Measurements from ENCODE around the gene FARS2.

The FARS2 gene

DNA sequence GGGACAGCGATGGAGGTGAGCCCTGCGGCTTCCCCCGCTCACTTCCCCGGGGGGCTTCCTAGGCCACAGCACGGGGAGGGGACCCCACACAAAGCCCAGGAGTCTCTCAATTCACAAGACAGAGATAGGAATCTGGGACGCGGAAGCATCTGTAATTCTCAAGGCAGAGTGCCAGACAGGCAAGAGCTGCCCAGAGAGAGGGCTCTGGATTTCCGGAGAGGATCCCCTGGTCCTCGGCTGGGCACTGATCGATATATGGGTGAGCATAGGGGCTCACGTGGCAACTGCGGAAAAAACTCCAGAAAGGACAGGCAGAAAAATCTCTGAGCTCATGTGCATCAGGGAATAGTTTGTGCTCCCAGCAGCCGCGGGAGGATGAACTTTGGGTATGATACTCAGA, 449.2 kb downstream of the FARS2 start:
- ChIA-PET CTCF (interaction anchor here (0.6 kb wide), 1 partner anchor 356 kb away, joined by 5 read pairs; no protein-coding TSS in a partner anchor), POLR2A (ENCODE audit: low non-redundant PET) (no interaction called here)
- TF ChIP-seq, protein P1, sequence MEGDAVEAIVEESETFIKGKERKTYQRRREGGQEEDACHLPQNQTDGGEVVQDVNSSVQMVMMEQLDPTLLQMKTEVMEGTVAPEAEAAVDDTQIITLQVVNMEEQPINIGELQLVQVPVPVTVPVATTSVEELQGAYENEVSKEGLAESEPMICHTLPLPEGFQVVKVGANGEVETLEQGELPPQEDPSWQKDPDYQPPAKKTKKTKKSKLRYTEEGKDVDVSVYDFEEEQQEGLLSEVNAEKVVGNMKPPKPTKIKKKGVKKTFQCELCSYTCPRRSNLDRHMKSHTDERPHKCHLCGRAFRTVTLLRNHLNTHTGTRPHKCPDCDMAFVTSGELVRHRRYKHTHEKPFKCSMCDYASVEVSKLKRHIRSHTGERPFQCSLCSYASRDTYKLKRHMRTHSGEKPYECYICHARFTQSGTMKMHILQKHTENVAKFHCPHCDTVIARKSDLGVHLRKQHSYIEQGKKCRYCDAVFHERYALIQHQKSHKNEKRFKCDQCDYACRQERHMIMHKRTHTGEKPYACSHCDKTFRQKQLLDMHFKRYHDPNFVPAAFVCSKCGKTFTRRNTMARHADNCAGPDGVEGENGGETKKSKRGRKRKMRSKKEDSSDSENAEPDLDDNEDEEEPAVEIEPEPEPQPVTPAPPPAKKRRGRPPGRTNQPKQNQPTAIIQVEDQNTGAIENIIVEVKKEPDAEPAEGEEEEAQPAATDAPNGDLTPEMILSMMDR (conservative IDR thresholded peaks at IDR 0.05; ENCODE audit: low read depth), result no peak
- DNase-seq (ENCODE audit: low spot score), result no peak
- no peak overlapping the region for H3K27ac ChIP-seq

DNA sequence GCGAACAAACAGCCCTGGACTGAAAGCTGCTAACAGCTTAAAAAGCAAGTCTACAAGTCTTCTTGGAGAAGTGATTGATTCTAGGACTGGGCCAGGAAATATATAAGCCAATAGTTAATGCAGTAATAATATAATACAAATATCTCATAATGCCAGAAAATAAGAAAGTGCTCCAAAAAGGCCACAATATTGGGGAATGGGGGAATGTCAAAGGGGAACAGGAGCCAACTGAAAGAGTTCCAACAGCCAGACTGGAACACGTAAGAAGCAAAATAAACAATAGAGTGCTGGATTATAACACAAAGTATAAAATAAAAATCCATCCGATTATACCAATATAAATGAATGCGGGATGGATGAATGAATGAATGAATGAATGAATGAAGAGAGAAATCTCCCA, 449.6 kb downstream of the FARS2 start:
- DNase-seq (ENCODE audit: low spot score), result no peak
- H3K27ac ChIP-seq, result no peak overlapping the region
- TF ChIP-seq, protein P1 (conservative IDR thresholded peaks at IDR 0.05; ENCODE audit: low read depth), result no peak
- ChIA-PET CTCF (interaction anchor here (0.6 kb wide), 1 partner anchor 357 kb away, joined by 5 read pairs; no protein-coding TSS in a partner anchor), POLR2A (ENCODE audit: low non-redundant PET) (no interaction called here)

DNA sequence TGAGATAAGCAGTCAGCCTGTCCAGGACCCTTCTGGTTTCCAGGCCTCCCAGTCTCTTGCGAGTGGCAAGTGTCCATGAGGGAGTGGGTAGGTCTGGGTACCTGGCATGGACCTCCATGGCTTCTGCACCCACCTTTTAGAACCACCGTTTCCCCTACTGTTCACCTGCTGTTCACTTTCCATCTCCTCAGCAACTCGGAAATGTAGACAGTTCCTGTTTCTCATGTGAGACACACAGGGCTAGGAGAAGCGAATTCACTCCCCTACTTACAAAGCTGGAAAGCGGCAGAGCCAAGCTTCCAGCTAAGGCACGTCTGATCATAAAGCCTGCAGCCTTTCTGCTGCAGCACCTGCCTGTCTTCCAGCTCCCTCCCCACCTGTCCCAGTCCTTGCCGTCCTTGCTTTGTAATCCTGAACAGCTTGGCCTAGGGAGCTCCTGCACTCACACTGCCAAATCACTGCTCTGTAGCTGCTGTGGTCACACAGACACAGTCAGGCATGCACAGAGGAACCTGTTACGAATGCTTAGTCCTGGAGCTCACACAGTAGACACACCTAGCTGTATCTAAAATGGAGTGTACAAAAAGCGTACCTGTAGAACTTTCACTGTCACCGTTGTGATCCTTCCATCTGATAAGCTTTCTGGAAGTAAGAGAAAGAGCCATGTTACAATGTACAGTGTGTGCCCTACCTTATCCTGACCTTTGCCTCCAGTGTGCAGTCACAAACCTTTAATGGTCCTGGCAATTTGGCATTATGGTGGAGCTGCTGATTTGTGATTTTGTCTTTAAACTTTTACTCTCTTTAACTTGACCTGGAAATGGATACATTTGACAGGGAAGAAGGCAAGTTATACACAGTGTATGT, 451.3 kb downstream of the FARS2 start:
- no peak overlapping the region for H3K27ac ChIP-seq
- TF ChIP-seq, protein P1 (conservative IDR thresholded peaks at IDR 0.05; ENCODE audit: low read depth), result no peak
- DNase-seq (ENCODE audit: low spot score), result no peak
- ChIA-PET POLR2A (ENCODE audit: low non-redundant PET) (no interaction called here), CTCF (interaction anchor here (1.0 kb wide), 1 partner anchor 10 kb away, joined by 3 read pairs; no protein-coding TSS in a partner anchor)

DNA sequence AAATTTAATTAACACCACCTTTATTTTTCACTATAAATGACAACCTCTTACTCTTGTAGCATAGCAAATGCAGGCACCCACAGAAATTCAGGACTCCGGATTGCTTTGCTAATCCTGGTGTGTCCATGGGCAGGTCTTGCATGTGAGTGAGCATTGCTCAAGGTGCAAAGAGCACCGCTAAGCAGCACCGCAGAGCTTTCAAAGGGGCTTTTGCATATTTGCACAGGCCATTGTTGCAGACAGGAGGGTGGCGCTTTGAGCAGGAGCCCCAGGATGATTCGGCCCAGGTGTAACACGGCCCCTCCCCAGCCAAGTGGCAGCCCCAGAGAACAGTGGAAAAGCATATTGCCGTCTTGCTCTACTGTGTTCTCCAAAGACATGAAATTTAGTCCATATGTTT, 452.2 kb downstream of the FARS2 start:
- CTCF ChIA-PET, result interaction anchor here (1.0 kb wide), 1 partner anchor 11 kb away, joined by 3 read pairs; no protein-coding TSS in a partner anchor
- TF ChIP-seq, protein P1 (conservative IDR thresholded peaks at IDR 0.05; ENCODE audit: low read depth), result no peak
- POLR2A ChIA-PET (ENCODE audit: low non-redundant PET), result no interaction called here
- DNase-seq (ENCODE audit: low spot score), result no peak
- H3K27ac ChIP-seq, result no peak overlapping the region

DNA sequence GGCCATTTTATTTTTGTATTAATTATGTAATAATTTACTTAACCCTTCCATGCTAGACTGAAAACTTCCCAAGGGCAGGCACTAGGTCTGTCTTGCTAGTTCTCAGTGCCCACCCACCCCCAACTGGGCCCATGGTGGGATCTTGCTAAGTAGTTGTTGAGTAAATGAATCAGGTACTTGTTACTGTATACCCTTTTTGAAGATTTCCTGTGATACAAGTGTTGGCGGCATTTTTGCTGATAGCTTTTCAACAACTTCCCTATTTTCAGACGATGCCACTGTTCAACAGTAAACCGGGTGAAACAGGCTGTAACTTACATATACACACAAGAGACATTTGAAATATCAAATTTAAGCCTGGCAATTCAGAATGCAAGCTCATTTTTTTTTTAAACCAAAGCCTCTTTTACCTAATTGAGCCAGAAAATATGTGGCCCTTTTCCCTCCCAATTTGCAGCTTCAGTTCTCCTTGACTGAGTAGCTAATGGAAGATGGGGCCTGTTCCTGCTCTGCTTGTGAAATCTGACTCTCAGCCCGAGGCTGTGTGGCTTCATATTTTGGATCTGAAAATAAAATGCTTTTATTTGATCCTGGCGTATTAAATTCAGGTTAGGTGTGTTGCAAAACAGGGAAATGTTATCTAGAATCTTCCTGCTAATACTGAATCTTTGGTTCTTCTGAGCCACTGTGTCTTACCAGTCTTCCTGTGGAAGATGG, 457.1 kb downstream of the FARS2 start:
- no peak for DNase-seq (ENCODE audit: low spot score)
- POLR2A ChIA-PET (ENCODE audit: low non-redundant PET), result no interaction called here
- no peak overlapping the region for H3K27ac ChIP-seq
- CTCF ChIA-PET, result interaction anchor here (0.6 kb wide), 1 partner anchor 638 kb away, joined by 6 read pairs; no protein-coding TSS in a partner anchor
- TF ChIP-seq, protein P1 (conservative IDR thresholded peaks at IDR 0.05; ENCODE audit: low read depth), result no peak

DNA sequence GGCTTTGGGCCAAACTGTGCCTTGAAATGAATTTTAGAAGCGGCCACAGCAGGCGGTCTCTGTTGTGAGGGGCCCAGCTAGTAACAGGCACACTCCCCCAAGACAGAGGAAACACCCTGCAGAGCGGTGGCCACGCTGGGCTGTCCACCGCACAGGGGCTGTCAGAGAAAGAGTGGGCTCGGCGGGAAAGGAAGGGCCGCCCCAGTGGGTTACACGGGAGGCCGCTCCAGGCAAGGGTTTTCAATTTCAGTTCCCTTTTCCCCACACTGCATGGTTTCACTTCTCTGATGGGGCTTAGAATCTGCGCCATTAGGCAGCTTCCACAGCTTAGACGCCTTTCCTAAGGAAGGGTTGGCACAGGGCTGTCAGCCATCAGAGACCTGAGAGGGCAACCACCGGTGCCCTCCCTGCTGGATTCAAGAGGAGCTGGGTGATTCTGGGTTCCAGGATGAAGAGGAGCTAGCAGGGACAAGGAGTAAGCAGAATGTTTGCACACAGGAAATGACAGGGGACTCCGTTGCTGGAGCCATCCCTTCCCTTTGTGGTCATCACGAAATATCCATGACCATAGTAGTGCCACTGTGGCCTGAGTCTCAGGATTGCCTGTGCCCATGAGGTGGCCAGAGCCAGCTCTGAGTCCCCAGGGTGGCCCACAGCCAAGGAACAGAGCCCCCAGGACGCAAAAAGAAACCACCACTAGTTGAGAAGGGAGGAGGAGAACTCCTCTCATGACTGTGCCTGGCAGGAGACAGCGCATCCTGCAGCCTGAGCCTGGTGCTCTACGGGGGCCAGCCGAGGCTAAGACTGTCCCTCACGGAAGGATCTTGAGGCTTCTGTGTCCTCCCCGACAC, 462.8 kb downstream of the FARS2 start:
- TF ChIP-seq, protein P1 (conservative IDR thresholded peaks at IDR 0.05; ENCODE audit: low read depth), result no peak
- no peak for DNase-seq (ENCODE audit: low spot score)
- POLR2A ChIA-PET (ENCODE audit: low non-redundant PET), result no interaction called here
- no peak overlapping the region for H3K27ac ChIP-seq
- CTCF ChIA-PET, result no interaction called here
